Breast epithelium (tissue), 3 donors: ENCODE results near the gene ZNRF3.

Experiments
- CTCF ChIP-seq, 3 donors: fragments of 450-650 bp; IDR thresholded peaks; one replicate each; pipeline ENCODE4 v1.5.1; 2016 to 2017; ENCODE audit warnings: antibody characterized with exemption in 3 of 3, mild to moderate bottlenecking in 3 of 3, moderate library complexity in 3 of 3
- POLR2A ChIP-seq: fragments of 450-650 bp; IDR thresholded peaks from one replicate; pipeline ENCODE4 v1.6.1; 2016; ENCODE audit warnings: antibody characterized with exemption, mild to moderate bottlenecking, moderate library complexity
- POLR2AphosphoS5 ChIP-seq, 3 donors: sonication (generic); formaldehyde crosslinking; IDR thresholded peaks; one replicate each; pipeline ENCODE4 v1.6.1; 2017; ENCODE audit warnings: antibody characterized with exemption in 3 of 3

- TF ChIP-seq CTCF (IDR thresholded peaks at IDR 0.05) = peak in 1 of 3 donors; percentile 23
- no peak for TF ChIP-seq POLR2A
- no peak for TF ChIP-seq POLR2AphosphoS5 (IDR thresholded peaks at IDR 0.05)
Observed at GRCh38 chr22:28883917-28884746, 760 bp downstream of the ZNRF3 start.
